Measurements from ENCODE around the gene KIAA0513. TPM values are rescaled to one million over a fixed set of nuclear protein-coding genes. Genes with fewer than 3 reads are reported as not detected.
A peak's percentile ranks its signal among the peaks of the same experiment; 100 is the strongest.
"Not testable (repeated sequence)": the region's sequence is repeated elsewhere in the genome, so short reads cannot be mapped to it uniquely, and the experiment has no call there.

Gene KIAA0513
- total RNA-seq, 4 donors from 2014 or later: 6.9 to 13.8 (median 8.1) TPM

GRCh38 chr16:85051067-85051581, 23.5 kb downstream of the KIAA0513 start:
- WGBS, 2 donors: 62 to 64% methylated on average over 8 of the region's 8 CpGs
- Histone ChIP-seq H3K36me3 (peaks cover 0 to 9% (median 0%) of the 10 kb centered on the region in 3 donors), H3K9me3 (no peaks in the 10 kb centered on the region), H3K4me1 (peaks cover 0 to 36% (median 24%) of the 10 kb centered on the region in 4 donors), H3K27me3 (no peaks in the 10 kb centered on the region), H3K4me3 (no peak overlapping the region), H3K27ac (peak overlapping the region in 1 of 4 donors; percentile 2)
- TF ChIP-seq EP300 (IDR thresholded peaks at IDR 0.05): no peak
- no peak for TF ChIP-seq POLR2A (IDR thresholded peaks at IDR 0.05)
- no peak for TF ChIP-seq CTCF (IDR thresholded peaks at IDR 0.05)
- DNase-seq (ENCODE audit: low spot score in 2 of 2): no peak

GRCh38 chr16:85051683-85052082, 24.1 kb downstream of the KIAA0513 start:
- WGBS, 2 donors: 75 to 80% methylated on average over 8 of the region's 8 CpGs

DNA sequence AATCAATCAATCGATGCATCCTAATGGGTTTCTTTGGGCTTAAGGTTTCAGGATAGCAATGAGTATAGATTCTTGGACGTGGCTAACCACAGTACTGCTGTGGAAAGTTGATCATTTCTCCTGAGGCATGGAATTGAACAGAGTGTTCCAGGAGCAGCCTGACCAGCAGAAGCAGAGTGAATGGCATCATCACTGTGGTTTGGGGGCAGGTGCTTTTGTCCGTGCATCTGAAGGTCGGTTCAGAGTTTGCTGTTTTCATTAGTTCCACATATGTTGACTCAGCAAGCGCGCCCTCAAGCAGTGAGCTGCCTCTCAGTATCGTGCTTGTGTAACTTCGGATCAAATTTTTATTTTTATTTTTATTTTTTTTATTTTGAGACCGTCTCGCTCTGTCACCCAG, 24.9 kb downstream of the KIAA0513 start:
- no peaks in the 10 kb centered on the region for H3K27me3 ChIP-seq
- DNase-seq (ENCODE audit: low spot score in 2 of 2): no peak
- no peaks in the 10 kb centered on the region for H3K9me3 ChIP-seq
- peaks cover 0 to 6% (median 0%) of the 10 kb centered on the region in 3 donors for H3K36me3 ChIP-seq
- no peak for TF ChIP-seq POLR2A (IDR thresholded peaks at IDR 0.05)
- TF ChIP-seq EP300 (IDR thresholded peaks at IDR 0.05): no peak
- no peak for TF ChIP-seq CTCF (IDR thresholded peaks at IDR 0.05)
- no peak overlapping the region for H3K27ac ChIP-seq
- WGBS, 2 donors: 91 to 92% methylated on average over 10 of the region's 10 CpGs
- no peak overlapping the region for H3K4me3 ChIP-seq
- peaks cover 0 to 46% (median 35%) of the 10 kb centered on the region in 4 donors for H3K4me1 ChIP-seq

More at GRCh38 chr16:85051683-85052082, 24.1 kb downstream of the KIAA0513 start:
- TF ChIP-seq CTCF (IDR thresholded peaks at IDR 0.05) (no peak), EP300 (IDR thresholded peaks at IDR 0.05) (no peak), POLR2A (IDR thresholded peaks at IDR 0.05) (no peak)
- DNase-seq (ENCODE audit: low spot score in 2 of 2): no peak
- peaks cover 0 to 9% (median 0%) of the 10 kb centered on the region in 3 donors for H3K36me3 ChIP-seq
- no peaks in the 10 kb centered on the region for H3K9me3 ChIP-seq
- H3K4me3 ChIP-seq: no peak overlapping the region
- no peak overlapping the region for H3K27ac ChIP-seq
- H3K4me1 ChIP-seq: peaks cover 0 to 42% (median 29%) of the 10 kb centered on the region in 4 donors
- no peaks in the 10 kb centered on the region for H3K27me3 ChIP-seq

GRCh38 chr16:85054321-85054720, 26.7 kb downstream of the KIAA0513 start:
- not testable (repeated sequence) for H3K36me3 ChIP-seq; DNase-seq (ENCODE audit: low spot score in 2 of 2); H3K4me3 ChIP-seq; H3K27me3 ChIP-seq; H3K9me3 ChIP-seq
- peak overlapping the region in 3 of 4 donors; percentile 67 to 93 (median 87) for H3K27ac ChIP-seq
- WGBS, 2 donors: 85 to 96% methylated on average over 3 of the region's 3 CpGs
- peaks cover 0 to 46% (median 35%) of the 10 kb centered on the region in 4 donors for H3K4me1 ChIP-seq

GRCh38 chr16:85054948-85055492, 27.4 kb downstream of the KIAA0513 start:
- Histone ChIP-seq H3K9me3 (no peaks in the 10 kb centered on the region), H3K27me3 (no peaks in the 10 kb centered on the region), H3K36me3 (no peaks in the 10 kb centered on the region), H3K4me3 (peak overlapping the region in 3 of 4 donors; percentile 10 to 40 (median 17)), H3K4me1 (peaks cover 0 to 46% (median 35%) of the 10 kb centered on the region in 4 donors), H3K27ac (peak overlapping the region; percentile 8 to 93 (median 77))
- TF ChIP-seq POLR2A (IDR thresholded peaks at IDR 0.05): no peak
- TF ChIP-seq EP300 (IDR thresholded peaks at IDR 0.05): no peak
- no peak for TF ChIP-seq CTCF (IDR thresholded peaks at IDR 0.05)
- DNase-seq (ENCODE audit: low spot score in 2 of 2): no peak
- WGBS, 2 donors: 57 to 58% methylated on average over 6 of the region's 6 CpGs

Data from tibial nerve (tissue), 4 donors.